Measurements from ENCODE around the gene HCN2. TPM values are rescaled to one million over a fixed set of nuclear protein-coding genes. Genes with fewer than 3 reads are reported as not detected.
A peak's percentile ranks its signal among the peaks of the same experiment; 100 is the strongest.

The HCN2 gene
- total and polyA plus RNA-seq, 2 of the 13 experiments (the other 11 are each of a cell fraction or from before 2014, with no cell fraction given), result 0.01 TPM; not detected in 1

GRCh38 chr19:591099-591958, 1.6 kb downstream of the HCN2 start (continued):
- TF ChIP-seq E2F1 (CRISPR knock-in tag; IDR thresholded peaks at IDR 0.05), result peak; percentile 60; the same call in 1 of the 2 replicates
- TF ChIP-seq RFX1 (IDR thresholded peaks at IDR 0.05), result no peak
- TF ChIP-seq, protein P1, sequence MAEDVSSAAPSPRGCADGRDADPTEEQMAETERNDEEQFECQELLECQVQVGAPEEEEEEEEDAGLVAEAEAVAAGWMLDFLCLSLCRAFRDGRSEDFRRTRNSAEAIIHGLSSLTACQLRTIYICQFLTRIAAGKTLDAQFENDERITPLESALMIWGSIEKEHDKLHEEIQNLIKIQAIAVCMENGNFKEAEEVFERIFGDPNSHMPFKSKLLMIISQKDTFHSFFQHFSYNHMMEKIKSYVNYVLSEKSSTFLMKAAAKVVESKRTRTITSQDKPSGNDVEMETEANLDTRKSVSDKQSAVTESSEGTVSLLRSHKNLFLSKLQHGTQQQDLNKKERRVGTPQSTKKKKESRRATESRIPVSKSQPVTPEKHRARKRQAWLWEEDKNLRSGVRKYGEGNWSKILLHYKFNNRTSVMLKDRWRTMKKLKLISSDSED (CRISPR knock-in tag; IDR thresholded peaks at IDR 0.05), result peak; percentile 42; the same call in 1 of the 2 replicates
- peak; percentile 42; the same call in 1 of the 2 replicates for TF ChIP-seq PITX1 (CRISPR knock-in tag; IDR thresholded peaks at IDR 0.05)
- TF ChIP-seq, protein P2, sequence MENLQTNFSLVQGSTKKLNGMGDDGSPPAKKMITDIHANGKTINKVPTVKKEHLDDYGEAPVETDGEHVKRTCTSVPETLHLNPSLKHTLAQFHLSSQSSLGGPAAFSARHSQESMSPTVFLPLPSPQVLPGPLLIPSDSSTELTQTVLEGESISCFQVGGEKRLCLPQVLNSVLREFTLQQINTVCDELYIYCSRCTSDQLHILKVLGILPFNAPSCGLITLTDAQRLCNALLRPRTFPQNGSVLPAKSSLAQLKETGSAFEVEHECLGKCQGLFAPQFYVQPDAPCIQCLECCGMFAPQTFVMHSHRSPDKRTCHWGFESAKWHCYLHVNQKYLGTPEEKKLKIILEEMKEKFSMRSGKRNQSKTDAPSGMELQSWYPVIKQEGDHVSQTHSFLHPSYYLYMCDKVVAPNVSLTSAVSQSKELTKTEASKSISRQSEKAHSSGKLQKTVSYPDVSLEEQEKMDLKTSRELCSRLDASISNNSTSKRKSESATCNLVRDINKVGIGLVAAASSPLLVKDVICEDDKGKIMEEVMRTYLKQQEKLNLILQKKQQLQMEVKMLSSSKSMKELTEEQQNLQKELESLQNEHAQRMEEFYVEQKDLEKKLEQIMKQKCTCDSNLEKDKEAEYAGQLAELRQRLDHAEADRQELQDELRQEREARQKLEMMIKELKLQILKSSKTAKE (CRISPR knock-in tag; IDR thresholded peaks at IDR 0.05; ENCODE audit: borderline replicate concordance), result 0 out of 2 replicates have a peak, but pooled peaks have one; percentile 18
- TF ChIP-seq ZFP90 (CRISPR knock-in tag; IDR thresholded peaks at IDR 0.05; ENCODE audit: borderline replicate concordance), result peak; percentile 71; the same call in 1 of the 2 replicates
- peak; percentile 61; the same call in 1 of the 2 replicates for TF ChIP-seq ZNF891 (CRISPR knock-in tag; IDR thresholded peaks at IDR 0.05)
- peak; percentile 39; the same call in 1 of the 2 replicates for TF ChIP-seq ZFYVE20 (CRISPR knock-in tag; IDR thresholded peaks at IDR 0.05; ENCODE audit: borderline replicate concordance, low read depth)
- no peak for TF ChIP-seq ZFP62 (CRISPR knock-in tag; IDR thresholded peaks at IDR 0.05)
- peak; percentile 47; the same call in 1 of the 2 replicates for TF ChIP-seq ZFP91 (CRISPR knock-in tag; IDR thresholded peaks at IDR 0.05; ENCODE audit: borderline replicate concordance)
- TF ChIP-seq MED13 (CRISPR knock-in tag; IDR thresholded peaks at IDR 0.05), result peak; percentile 75
- TF ChIP-seq, protein P3, sequence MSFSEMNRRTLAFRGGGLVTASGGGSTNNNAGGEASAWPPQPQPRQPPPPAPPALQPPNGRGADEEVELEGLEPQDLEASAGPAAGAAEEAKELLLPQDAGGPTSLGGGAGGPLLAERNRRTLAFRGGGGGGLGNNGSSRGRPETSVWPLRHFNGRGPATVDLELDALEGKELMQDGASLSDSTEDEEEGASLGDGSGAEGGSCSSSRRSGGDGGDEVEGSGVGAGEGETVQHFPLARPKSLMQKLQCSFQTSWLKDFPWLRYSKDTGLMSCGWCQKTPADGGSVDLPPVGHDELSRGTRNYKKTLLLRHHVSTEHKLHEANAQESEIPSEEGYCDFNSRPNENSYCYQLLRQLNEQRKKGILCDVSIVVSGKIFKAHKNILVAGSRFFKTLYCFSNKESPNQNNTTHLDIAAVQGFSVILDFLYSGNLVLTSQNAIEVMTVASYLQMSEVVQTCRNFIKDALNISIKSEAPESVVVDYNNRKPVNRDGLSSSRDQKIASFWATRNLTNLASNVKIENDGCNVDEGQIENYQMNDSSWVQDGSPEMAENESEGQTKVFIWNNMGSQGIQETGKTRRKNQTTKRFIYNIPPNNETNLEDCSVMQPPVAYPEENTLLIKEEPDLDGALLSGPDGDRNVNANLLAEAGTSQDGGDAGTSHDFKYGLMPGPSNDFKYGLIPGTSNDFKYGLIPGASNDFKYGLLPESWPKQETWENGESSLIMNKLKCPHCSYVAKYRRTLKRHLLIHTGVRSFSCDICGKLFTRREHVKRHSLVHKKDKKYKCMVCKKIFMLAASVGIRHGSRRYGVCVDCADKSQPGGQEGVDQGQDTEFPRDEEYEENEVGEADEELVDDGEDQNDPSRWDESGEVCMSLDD (CRISPR knock-in tag; IDR thresholded peaks at IDR 0.05; ENCODE audit: borderline replicate concordance), result 0 out of 2 replicates have a peak, but pooled peaks have one; percentile 51
- 0 out of 2 replicates have a peak, but pooled peaks have one; percentile 32 for TF ChIP-seq ZSCAN31 (CRISPR knock-in tag; IDR thresholded peaks at IDR 0.05; ENCODE audit: low read depth)
- TF ChIP-seq MIER2 (CRISPR knock-in tag; IDR thresholded peaks at IDR 0.05), result peak; percentile 94
- TF ChIP-seq WIZ (CRISPR knock-in tag; IDR thresholded peaks at IDR 0.05), result peak; percentile 74
- peak; percentile 23 for TF ChIP-seq JARID2 (CRISPR knock-in tag; IDR thresholded peaks at IDR 0.05; ENCODE audit: insufficient replicate concordance)

Data from HepG2 (cell line).